OCI-LY1 (cell line): ENCODE results near the gene AJM1.

Experiments
- CTCF ChIP-seq: fragments of 200-600 bp; sonication (generic), shearing (Covaris generic); IDR thresholded peaks from 2 replicates; pipeline ENCODE4 v1.5.1; 2017; ENCODE audit warnings: mild to moderate bottlenecking, antibody characterized with exemption, low read length, moderate library complexity, mixed read lengths
- EZH2 ChIP-seq: fragments of 200-600 bp; sonication (generic), shearing (Covaris generic); IDR thresholded peaks from 2 replicates; pipeline ENCODE4 v1.8.0; 2017; ENCODE audit warnings: borderline replicate concordance, mixed run types, mild to moderate bottlenecking, antibody characterized with exemption, low read length, moderate library complexity, mixed read lengths

- no peak for TF ChIP-seq CTCF
- no peak for TF ChIP-seq EZH2
Observed at GRCh38 chr9:136826703-136827582, 15.3 kb upstream of the AJM1 start.
